ENCODE data around the gene HLA-DPB1. TPM values are rescaled to one million over a fixed set of nuclear protein-coding genes. Genes with fewer than 3 reads are reported as not detected.

HLA-DPB1 gene
- total RNA-seq, 1 experiment from 2014 or later: 2.7 TPM

DNA sequence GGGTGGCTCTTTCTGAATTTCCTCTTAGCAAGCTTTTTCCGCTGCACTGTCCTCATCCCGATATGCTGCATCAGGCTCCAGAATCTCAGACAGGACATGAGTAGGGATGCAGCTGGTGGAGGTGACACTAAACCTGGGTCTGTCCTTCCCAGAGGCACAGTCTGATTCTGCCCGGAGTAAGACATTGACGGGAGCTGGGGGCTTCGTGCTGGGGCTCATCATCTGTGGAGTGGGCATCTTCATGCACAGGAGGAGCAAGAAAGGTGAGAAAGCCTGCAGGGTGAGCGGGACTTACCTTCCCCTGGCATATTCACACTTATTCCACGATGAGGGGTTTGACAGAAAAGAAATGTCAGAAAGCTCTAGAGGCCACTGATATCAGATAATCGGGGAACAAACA, 9.8 kb downstream of the HLA-DPB1 start:
- intact Hi-C loops (cut with micrococcal nuclease; ENCODE audit: unreplicated experiment): no loop called here
- no TSS peak for BruUV-seq (replicated peaks)
- CTCF ChIA-PET: no interaction called here

DNA sequence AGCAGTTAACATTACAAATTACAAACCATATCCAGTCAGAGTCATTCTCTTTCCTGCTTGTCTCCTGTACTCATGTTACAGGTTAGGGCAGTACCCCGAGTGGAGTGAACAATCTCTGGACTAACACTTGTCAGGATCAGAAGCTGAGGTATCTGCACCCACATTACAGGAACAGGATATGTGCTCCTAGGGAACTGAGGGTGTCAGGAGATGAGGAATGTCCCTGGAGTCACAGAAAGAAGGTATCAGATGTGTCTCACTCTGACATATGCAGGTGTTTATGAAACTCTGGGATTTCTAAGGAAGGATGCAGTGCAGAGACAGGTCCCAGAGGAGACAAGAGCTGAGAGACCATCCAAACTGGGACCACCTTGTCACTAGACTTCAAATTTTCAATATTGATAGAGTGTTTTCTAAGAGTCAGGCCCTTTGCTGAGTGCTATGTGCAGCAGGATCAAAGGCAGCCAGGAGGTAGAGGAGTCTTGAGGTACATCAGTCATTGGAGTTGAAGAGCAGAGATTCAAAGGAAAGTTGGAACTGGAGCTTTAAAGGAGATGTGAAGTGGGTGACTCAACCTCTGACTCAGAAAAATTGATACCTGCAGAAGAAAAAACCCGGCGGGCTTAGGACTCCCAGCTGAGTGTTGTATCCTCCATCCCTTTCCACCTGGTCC, 12.6 kb downstream of the HLA-DPB1 start:
- Histone ChIP-seq H3K4me3 (ENCODE audit: low read depth, low read length, poor library complexity, severe bottlenecking) (no peak overlapping the region), H3K9me3 (ENCODE audit: low read depth, low read length, poor library complexity, severe bottlenecking) (no peaks in the 10 kb centered on the region), H3K4me1 (ENCODE audit: insufficient read depth, low read length, poor library complexity, severe bottlenecking) (no peaks in the 10 kb centered on the region), H3K36me3 (ENCODE audit: insufficient read depth, low read length, poor library complexity, severe bottlenecking) (no peaks in the 10 kb centered on the region), H3K27me3 (replicated peaks; ENCODE audit: insufficient read depth, low read depth, low read length, poor library complexity) (peaks cover 6% of the 10 kb centered on the region), H3K27ac (ENCODE audit: low read depth, low read length, poor library complexity, severe bottlenecking) (no peak overlapping the region)
- TF ChIP-seq, protein P1, sequence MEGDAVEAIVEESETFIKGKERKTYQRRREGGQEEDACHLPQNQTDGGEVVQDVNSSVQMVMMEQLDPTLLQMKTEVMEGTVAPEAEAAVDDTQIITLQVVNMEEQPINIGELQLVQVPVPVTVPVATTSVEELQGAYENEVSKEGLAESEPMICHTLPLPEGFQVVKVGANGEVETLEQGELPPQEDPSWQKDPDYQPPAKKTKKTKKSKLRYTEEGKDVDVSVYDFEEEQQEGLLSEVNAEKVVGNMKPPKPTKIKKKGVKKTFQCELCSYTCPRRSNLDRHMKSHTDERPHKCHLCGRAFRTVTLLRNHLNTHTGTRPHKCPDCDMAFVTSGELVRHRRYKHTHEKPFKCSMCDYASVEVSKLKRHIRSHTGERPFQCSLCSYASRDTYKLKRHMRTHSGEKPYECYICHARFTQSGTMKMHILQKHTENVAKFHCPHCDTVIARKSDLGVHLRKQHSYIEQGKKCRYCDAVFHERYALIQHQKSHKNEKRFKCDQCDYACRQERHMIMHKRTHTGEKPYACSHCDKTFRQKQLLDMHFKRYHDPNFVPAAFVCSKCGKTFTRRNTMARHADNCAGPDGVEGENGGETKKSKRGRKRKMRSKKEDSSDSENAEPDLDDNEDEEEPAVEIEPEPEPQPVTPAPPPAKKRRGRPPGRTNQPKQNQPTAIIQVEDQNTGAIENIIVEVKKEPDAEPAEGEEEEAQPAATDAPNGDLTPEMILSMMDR (conservative IDR thresholded peaks at IDR 0.05; ENCODE audit: low read depth, low read length): no peak
- TF ChIP-seq EZH2 (IDR thresholded peaks at IDR 0.05; ENCODE audit: borderline replicate concordance, low read depth, low read length, poor library complexity, severe bottlenecking): no peak
- no peak for DNase-seq (ENCODE audit: low spot score)
- intact Hi-C loops (cut with micrococcal nuclease; ENCODE audit: unreplicated experiment): no loop called here
- ChIA-PET POLR2A (ENCODE audit: low non-redundant PET) (no interaction called here), CTCF (no interaction called here)
- no TSS peak for BruUV-seq (replicated peaks)

More for the DNA sequence above, 9.8 kb downstream of the HLA-DPB1 start:
- H3K27me3 ChIP-seq (replicated peaks; ENCODE audit: insufficient read depth, low read depth, low read length, poor library complexity): peaks cover 6% of the 10 kb centered on the region
- H3K36me3 ChIP-seq (ENCODE audit: insufficient read depth, low read length, poor library complexity, severe bottlenecking): no peaks in the 10 kb centered on the region
- DNase-seq (ENCODE audit: low spot score): no peak
- no peaks in the 10 kb centered on the region for H3K4me1 ChIP-seq (ENCODE audit: insufficient read depth, low read length, poor library complexity, severe bottlenecking)
- H3K9me3 ChIP-seq (ENCODE audit: low read depth, low read length, poor library complexity, severe bottlenecking): no peaks in the 10 kb centered on the region
- no peak overlapping the region for H3K4me3 ChIP-seq (ENCODE audit: low read depth, low read length, poor library complexity, severe bottlenecking)
- POLR2A ChIA-PET (ENCODE audit: low non-redundant PET): no interaction called here
- TF ChIP-seq, protein P1 (conservative IDR thresholded peaks at IDR 0.05; ENCODE audit: low read depth, low read length): no peak
- TF ChIP-seq EZH2 (IDR thresholded peaks at IDR 0.05; ENCODE audit: borderline replicate concordance, low read depth, low read length, poor library complexity, severe bottlenecking): no peak
- H3K27ac ChIP-seq (ENCODE audit: low read depth, low read length, poor library complexity, severe bottlenecking): no peak overlapping the region

DNA sequence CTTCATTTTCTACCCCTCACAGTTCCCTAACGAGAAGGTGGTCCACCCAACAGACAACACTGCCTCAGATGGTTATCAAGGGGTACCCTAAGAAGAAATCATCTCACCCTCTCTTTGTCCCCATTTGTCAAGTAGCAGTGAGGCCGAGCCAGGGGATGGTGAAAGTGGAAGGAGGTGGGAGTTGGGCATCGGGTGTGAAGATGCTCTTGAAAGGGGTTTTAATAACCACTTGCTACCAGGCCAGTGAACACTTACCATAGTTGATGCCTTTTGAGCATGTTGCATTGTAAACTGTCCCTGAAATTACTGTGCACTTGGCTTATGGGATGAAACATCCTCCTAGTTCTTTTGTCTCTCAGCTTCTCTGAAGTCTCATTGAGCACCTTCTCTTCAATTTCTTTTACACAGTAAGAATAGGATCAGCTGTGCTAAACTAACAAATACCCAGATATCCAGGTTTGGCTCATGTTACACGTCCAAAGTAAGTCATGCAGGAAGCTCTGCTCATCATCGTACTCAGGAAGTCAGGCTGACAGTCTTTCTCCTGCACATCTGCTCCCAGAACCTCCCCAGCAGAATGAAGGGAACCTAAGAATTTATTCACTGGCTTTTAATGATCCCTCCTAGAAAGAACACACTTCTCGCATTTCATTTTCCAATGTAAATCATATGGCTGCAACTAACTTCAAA, 13.3 kb downstream of the HLA-DPB1 start:
- Histone ChIP-seq H3K27me3 (replicated peaks; ENCODE audit: insufficient read depth, low read depth, low read length, poor library complexity) (peaks cover 6% of the 10 kb centered on the region), H3K9me3 (ENCODE audit: low read depth, low read length, poor library complexity, severe bottlenecking) (no peaks in the 10 kb centered on the region), H3K4me1 (ENCODE audit: insufficient read depth, low read length, poor library complexity, severe bottlenecking) (no peaks in the 10 kb centered on the region), H3K36me3 (ENCODE audit: insufficient read depth, low read length, poor library complexity, severe bottlenecking) (no peaks in the 10 kb centered on the region), H3K27ac (ENCODE audit: low read depth, low read length, poor library complexity, severe bottlenecking) (no peak overlapping the region), H3K4me3 (ENCODE audit: low read depth, low read length, poor library complexity, severe bottlenecking) (no peak overlapping the region)
- DNase-seq (ENCODE audit: low spot score): no peak
- CTCF ChIA-PET: interaction anchor here (0.6 kb wide), 1 partner anchor 114 kb away, joined by 4 read pairs; no protein-coding TSS in a partner anchor
- intact Hi-C loops (cut with micrococcal nuclease; ENCODE audit: unreplicated experiment): no loop called here
- POLR2A ChIA-PET (ENCODE audit: low non-redundant PET): no interaction called here
- TF ChIP-seq, protein P1 (conservative IDR thresholded peaks at IDR 0.05; ENCODE audit: low read depth, low read length): no peak
- TF ChIP-seq EZH2 (IDR thresholded peaks at IDR 0.05; ENCODE audit: borderline replicate concordance, low read depth, low read length, poor library complexity, severe bottlenecking): no peak
- no TSS peak for BruUV-seq (replicated peaks)
